ENCODE measurements around the gene BTN1A1. TPM values are rescaled to one million over a fixed set of nuclear protein-coding genes. Genes with fewer than 3 reads are reported as not detected.
"Not testable (repeated sequence)": the region's sequence is repeated elsewhere in the genome, so short reads cannot be mapped to it uniquely, and the experiment has no call there.

The BTN1A1 gene
- total RNA-seq, 1 donor from 2014 or later, result not detected

- H3K27ac Mint-ChIP-seq, result no peak overlapping the region
- intact Hi-C loops (cut with micrococcal nuclease), result no loop called here
- H3K36me3 Mint-ChIP-seq (ENCODE audit: low read depth), result peaks cover 9% of the 10 kb centered on the region
- no peak for DNase-seq (ENCODE audit: low spot score)
- H3K4me3 Mint-ChIP-seq, result peak overlapping the region; percentile 82
- H3K27me3 Mint-ChIP-seq (ENCODE audit: insufficient read depth), result peaks cover 57% of the 10 kb centered on the region
- H3K4me1 Mint-ChIP-seq (ENCODE audit: low read depth), result peaks cover 23% of the 10 kb centered on the region
- no peaks in the 10 kb centered on the region for H3K9me3 Mint-ChIP-seq
Observed at GRCh38 chr6:26502165-26502564, 2.1 kb downstream of the BTN1A1 start.

DNA sequence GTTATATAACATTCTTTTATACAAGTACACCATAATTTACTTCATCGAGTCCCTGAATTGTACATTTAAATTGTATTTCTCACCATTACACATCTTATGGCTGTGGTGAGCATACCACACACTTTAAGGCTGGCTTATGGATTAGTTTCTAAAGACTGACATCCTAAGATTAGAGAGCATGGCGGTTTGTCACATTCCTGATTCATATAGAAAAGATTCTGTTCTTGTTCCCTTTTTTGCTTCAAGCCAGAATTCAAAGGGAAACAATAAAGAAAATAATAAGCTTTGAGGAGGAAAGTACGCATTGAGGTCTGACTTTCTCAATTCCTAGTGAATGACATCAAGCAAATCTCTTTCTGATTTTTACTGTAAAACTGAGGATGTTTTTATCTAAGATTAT lies 2.5 kb downstream of the BTN1A1 start:
- intact Hi-C loops (cut with micrococcal nuclease), result no loop called here
- no peak for DNase-seq (ENCODE audit: low spot score)
- Mint-ChIP-seq H3K9me3 (no peaks in the 10 kb centered on the region), H3K27ac (no peak overlapping the region), H3K4me1 (ENCODE audit: low read depth) (peaks cover 18% of the 10 kb centered on the region), H3K4me3 (no peak overlapping the region), H3K27me3 (ENCODE audit: insufficient read depth) (peaks cover 53% of the 10 kb centered on the region), H3K36me3 (ENCODE audit: low read depth) (peaks cover 9% of the 10 kb centered on the region)

GRCh38 chr6:26507658-26508057 lies 7.6 kb downstream of the BTN1A1 start:
- peaks cover 2% of the 10 kb centered on the region for H3K36me3 Mint-ChIP-seq (ENCODE audit: low read depth)
- no peak for DNase-seq (ENCODE audit: low spot score)
- peaks cover 37% of the 10 kb centered on the region for H3K27me3 Mint-ChIP-seq (ENCODE audit: insufficient read depth)
- H3K27ac Mint-ChIP-seq, result no peak overlapping the region
- intact Hi-C loops (cut with micrococcal nuclease), result no loop called here
- H3K4me1 Mint-ChIP-seq (ENCODE audit: low read depth), result no peaks in the 10 kb centered on the region
- H3K4me3 Mint-ChIP-seq, result no peak overlapping the region
- H3K9me3 Mint-ChIP-seq, result no peaks in the 10 kb centered on the region

DNA sequence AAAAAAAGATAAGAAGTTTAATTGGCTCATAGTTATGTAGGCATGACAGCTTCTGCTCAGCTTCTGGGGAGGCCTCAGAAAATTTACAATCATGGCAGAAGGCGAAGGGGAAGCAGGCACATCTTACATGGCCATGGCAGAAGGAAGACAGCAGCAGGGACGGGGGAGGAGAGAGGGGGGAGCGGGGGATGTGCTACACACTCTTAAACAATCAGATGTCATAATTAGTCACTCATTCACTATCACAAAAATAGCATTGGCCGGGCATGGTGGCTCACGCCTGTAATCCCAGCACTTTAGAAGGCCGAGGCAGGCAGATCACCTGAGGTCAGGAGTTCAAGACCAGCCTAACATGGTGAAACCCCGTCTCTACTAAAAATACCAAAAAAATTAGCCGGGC lies 10.9 kb downstream of the BTN1A1 start:
- H3K27ac Mint-ChIP-seq; H3K4me3 Mint-ChIP-seq; H3K4me1 Mint-ChIP-seq (ENCODE audit: low read depth); H3K9me3 Mint-ChIP-seq; intact Hi-C loops (cut with micrococcal nuclease); DNase-seq (ENCODE audit: low spot score); H3K36me3 Mint-ChIP-seq (ENCODE audit: low read depth): not testable (repeated sequence)
- peaks cover 16% of the 10 kb centered on the region for H3K27me3 Mint-ChIP-seq (ENCODE audit: insufficient read depth)

- intact Hi-C loops (cut with micrococcal nuclease), result loop anchor here (2.0 kb wide), 1 partner anchor 14 kb away; the partner anchor contains the start of gene BTN1A1
- Mint-ChIP-seq H3K36me3 (ENCODE audit: low read depth) (no peaks in the 10 kb centered on the region), H3K4me1 (ENCODE audit: low read depth) (peaks cover 1% of the 10 kb centered on the region), H3K9me3 (no peaks in the 10 kb centered on the region), H3K4me3 (no peak overlapping the region), H3K27me3 (ENCODE audit: insufficient read depth) (peaks cover 3% of the 10 kb centered on the region), H3K27ac (no peak overlapping the region)
- no peak for DNase-seq (ENCODE audit: low spot score)
Observed at GRCh38 chr6:26514984-26515383, 14.9 kb downstream of the BTN1A1 start.

- Mint-ChIP-seq H3K36me3 (ENCODE audit: low read depth) (no peaks in the 10 kb centered on the region), H3K4me3 (no peak overlapping the region), H3K4me1 (ENCODE audit: low read depth) (peaks cover 14% of the 10 kb centered on the region), H3K27ac (no peak overlapping the region), H3K9me3 (no peaks in the 10 kb centered on the region), H3K27me3 (ENCODE audit: insufficient read depth) (peaks cover 2% of the 10 kb centered on the region)
- no peak for DNase-seq (ENCODE audit: low spot score)
- intact Hi-C loops (cut with micrococcal nuclease), result no loop called here
Observed at GRCh38 chr6:26516481-26517427, 16.7 kb downstream of the BTN1A1 start.

DNA sequence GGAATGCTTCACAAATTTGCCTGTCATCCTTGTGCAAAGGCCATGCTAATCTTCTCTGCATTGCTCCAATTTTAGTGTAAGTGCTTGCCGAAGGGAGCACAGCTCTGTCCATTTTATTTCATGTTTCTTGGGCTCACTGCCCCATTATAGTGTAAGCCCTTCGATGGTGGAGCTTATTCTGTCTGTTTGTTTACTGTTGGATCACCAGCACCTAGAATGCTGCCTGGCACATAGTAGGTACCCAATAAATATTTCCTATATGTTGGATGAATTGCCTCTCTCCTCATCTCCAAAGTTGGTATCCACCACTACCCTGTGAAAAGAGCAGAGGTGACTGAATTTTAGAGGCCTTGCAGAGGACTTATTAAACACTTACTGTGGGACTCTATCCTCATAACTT lies 19.3 kb downstream of the BTN1A1 start:
- Mint-ChIP-seq H3K4me3 (no peak overlapping the region), H3K4me1 (ENCODE audit: low read depth) (peaks cover 35% of the 10 kb centered on the region), H3K27ac (no peak overlapping the region), H3K9me3 (peaks cover 5% of the 10 kb centered on the region), H3K27me3 (ENCODE audit: insufficient read depth) (peaks cover 2% of the 10 kb centered on the region), H3K36me3 (ENCODE audit: low read depth) (peaks cover 3% of the 10 kb centered on the region)
- no peak for DNase-seq (ENCODE audit: low spot score)
- intact Hi-C loops (cut with micrococcal nuclease), result no loop called here

GRCh38 chr6:26520237-26520849 lies 20.2 kb downstream of the BTN1A1 start:
- DNase-seq (ENCODE audit: low spot score), result no peak

DNA sequence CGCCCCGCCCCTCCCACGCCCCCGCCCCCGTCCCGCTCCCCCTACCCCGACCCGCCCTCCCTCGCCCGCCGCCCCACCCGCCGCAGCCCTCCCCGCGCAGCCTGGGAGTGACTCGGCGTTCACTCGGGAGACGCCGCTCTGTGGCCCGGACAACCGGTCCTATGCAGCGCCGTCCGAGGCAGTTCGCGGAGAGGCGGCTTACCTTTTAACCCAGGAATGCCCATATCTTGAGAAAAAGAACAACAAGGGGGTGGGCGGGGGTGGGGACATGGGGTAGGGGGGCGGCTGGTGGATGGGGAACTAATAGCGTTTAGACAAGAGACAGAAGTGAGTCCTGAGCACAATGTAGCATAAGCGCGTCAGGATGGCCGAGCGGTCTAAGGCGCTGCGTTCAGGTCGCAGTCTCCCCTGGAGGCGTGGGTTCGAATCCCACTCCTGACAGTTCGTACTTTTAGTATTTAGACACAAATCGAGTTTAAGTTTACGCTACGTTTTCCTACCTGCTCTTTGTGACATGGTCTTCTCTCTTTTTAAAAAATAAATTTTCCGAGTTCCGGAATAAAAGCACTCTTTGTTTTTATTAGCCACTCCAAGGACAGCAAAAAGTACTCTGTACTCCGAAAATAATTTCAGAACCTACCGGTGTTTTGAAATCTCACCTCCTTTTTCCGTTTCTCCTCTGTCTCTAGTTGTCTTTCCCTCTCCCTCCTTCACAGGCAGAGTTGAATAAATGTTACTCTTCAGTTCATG lies 20.9 kb downstream of the BTN1A1 start:
- Mint-ChIP-seq H3K4me3 (peak overlapping the region; percentile 83), H3K4me1 (ENCODE audit: low read depth) (peaks cover 35% of the 10 kb centered on the region), H3K36me3 (ENCODE audit: low read depth) (peaks cover 3% of the 10 kb centered on the region), H3K27ac (peak overlapping the region; percentile 97), H3K9me3 (peaks cover 5% of the 10 kb centered on the region), H3K27me3 (ENCODE audit: insufficient read depth) (peaks cover 3% of the 10 kb centered on the region)
- intact Hi-C loops (cut with micrococcal nuclease), result loop anchor here (1.0 kb wide), 5 partner anchors 11 to 64 kb away; partner anchors contain the start of gene BTN2A1
- DNase-seq (ENCODE audit: low spot score), result peak; percentile 78

More at GRCh38 chr6:26520237-26520849, 20.2 kb downstream of the BTN1A1 start:
- intact Hi-C loops (cut with micrococcal nuclease), result no loop called here
- H3K9me3 Mint-ChIP-seq, result peaks cover 5% of the 10 kb centered on the region
- H3K36me3 Mint-ChIP-seq (ENCODE audit: low read depth), result peaks cover 3% of the 10 kb centered on the region
- H3K4me3 Mint-ChIP-seq, result peak overlapping the region; percentile 79
- peaks cover 2% of the 10 kb centered on the region for H3K27me3 Mint-ChIP-seq (ENCODE audit: insufficient read depth)
- H3K27ac Mint-ChIP-seq, result peak overlapping the region; percentile 80
- peaks cover 35% of the 10 kb centered on the region for H3K4me1 Mint-ChIP-seq (ENCODE audit: low read depth)

- Mint-ChIP-seq H3K27ac (peak overlapping the region; percentile 97), H3K4me1 (ENCODE audit: low read depth) (peaks cover 35% of the 10 kb centered on the region), H3K36me3 (ENCODE audit: low read depth) (peaks cover 3% of the 10 kb centered on the region), H3K4me3 (peak overlapping the region; percentile 83), H3K9me3 (peaks cover 5% of the 10 kb centered on the region), H3K27me3 (ENCODE audit: insufficient read depth) (peaks cover 3% of the 10 kb centered on the region)
- intact Hi-C loops (cut with micrococcal nuclease), result loop anchor here (1.0 kb wide), 5 partner anchors 11 to 64 kb away; partner anchors contain the start of gene BTN2A1
- DNase-seq (ENCODE audit: low spot score), result peak; percentile 65
Observed at GRCh38 chr6:26521600-26522391, 21.7 kb downstream of the BTN1A1 start.

GRCh38 chr6:26522486-26523228 lies 22.6 kb downstream of the BTN1A1 start:
- H3K27ac Mint-ChIP-seq, result peak overlapping the region; percentile 87
- intact Hi-C loops (cut with micrococcal nuclease); DNase-seq (ENCODE audit: low spot score); H3K9me3 Mint-ChIP-seq; H3K36me3 Mint-ChIP-seq (ENCODE audit: low read depth); H3K27me3 Mint-ChIP-seq (ENCODE audit: insufficient read depth): not testable (repeated sequence)
- peak overlapping the region; percentile 83 for H3K4me3 Mint-ChIP-seq
- peaks cover 35% of the 10 kb centered on the region for H3K4me1 Mint-ChIP-seq (ENCODE audit: low read depth)
